HG02571 (cell line): ENCODE results near the gene GLMP.
A peak's percentile ranks its signal among the peaks of the same experiment; 100 is the strongest.
"Not testable (repeated sequence)": the region's sequence is repeated elsewhere in the genome, so short reads cannot be mapped to it uniquely, and the experiment has no call there.

ENCODE experiments used
- ATAC-seq: cut with Tn5 transposase; IDR thresholded peaks from one replicate; pipeline ENCODE4 v1.9.1; 2021; ENCODE audit warnings: mild to moderate bottlenecking, moderate library complexity; ENCODE audit not compliant: unreplicated experiment

GLMP gene, protein sequence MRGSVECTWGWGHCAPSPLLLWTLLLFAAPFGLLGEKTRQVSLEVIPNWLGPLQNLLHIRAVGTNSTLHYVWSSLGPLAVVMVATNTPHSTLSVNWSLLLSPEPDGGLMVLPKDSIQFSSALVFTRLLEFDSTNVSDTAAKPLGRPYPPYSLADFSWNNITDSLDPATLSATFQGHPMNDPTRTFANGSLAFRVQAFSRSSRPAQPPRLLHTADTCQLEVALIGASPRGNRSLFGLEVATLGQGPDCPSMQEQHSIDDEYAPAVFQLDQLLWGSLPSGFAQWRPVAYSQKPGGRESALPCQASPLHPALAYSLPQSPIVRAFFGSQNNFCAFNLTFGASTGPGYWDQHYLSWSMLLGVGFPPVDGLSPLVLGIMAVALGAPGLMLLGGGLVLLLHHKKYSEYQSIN

DNA sequence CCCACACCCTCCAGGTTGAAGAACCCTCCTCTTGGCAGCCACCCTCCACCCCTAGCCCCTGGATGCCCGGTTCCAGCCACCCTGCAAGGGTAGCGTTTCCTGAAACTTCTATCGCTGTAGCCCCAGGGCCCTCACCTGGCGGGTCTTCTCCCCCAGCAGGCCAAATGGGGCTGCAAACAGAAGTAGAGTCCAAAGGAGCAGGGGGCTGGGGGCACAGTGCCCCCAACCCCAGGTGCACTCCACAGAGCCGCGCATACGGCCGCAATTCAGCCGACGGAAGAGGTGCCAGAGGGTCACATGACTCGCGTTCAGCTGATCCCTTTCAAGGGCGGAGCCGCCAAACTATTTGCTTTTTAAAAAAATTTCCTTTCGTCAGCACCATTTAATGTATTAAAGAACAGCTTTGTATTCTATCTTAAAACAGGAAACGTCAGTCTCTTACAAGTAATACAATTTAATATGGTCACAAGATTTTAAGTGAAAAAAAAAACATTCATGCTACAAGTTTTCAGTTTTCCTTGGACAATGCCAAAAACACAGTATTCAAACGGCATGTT, at the start of gene GLMP:
Gene GLMP, minus strand, starts transcription at position 289 of the 557 bp plus-strand sequence. Its CDS starts 34 bp downstream, at position 255.
- no peak for ATAC-seq

DNA sequence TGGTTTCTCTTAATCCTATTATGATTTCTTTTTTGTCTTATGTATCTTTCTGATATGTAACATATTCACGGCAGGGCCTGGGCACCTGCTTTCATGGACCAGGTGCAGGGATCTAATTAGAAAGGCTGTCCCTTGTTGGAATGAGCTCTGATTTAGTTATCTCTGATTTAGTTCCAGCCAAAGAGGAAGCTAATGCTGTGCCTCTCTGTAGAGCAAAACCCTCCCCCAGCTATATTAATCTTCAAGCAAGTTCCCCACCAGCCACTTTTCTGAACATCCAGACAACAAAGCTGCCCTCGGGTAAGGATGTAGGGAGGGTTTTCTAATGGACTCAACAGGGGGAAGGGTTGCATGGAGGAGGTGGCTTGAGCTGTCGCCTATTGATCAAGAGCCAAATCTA, 48.9 kb upstream of the GLMP start:
- ATAC-seq, result no peak

DNA sequence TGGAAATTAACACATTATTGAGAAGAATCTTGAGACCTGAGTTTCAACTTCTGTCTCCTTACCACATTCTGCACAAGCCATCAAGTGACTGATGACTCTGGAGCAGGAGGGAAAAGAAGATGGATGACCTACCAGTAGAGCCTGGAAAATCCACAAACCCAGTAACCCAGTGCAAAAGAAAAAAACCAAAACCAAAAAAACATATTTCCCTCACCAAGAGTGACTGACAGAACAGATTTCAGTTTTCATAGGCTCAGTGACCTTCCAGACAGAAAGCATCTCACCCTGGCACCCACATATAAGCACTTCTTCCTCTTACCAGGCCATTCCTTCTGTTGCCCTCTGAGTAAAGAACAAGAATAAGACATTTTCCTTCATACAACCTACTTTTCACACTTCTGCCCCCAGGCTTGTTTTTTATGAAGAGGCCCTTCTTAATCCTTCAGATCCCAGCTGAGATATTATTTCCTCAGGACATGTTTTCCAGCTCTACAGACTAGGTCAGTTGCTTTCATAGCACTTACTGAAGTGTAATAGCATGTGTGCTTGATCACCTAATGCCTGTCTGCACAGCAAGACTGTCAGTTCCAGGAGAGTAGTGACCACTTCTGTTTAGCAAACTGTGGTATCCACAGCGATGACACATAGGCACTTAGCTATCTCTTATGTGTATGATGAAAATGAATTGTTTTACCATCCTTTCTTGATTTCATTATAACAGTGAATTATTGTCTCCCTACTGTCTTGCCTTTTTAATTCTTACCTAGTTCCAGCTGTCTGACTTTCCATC, 46.9 kb upstream of the GLMP start:
- no peak for ATAC-seq

DNA sequence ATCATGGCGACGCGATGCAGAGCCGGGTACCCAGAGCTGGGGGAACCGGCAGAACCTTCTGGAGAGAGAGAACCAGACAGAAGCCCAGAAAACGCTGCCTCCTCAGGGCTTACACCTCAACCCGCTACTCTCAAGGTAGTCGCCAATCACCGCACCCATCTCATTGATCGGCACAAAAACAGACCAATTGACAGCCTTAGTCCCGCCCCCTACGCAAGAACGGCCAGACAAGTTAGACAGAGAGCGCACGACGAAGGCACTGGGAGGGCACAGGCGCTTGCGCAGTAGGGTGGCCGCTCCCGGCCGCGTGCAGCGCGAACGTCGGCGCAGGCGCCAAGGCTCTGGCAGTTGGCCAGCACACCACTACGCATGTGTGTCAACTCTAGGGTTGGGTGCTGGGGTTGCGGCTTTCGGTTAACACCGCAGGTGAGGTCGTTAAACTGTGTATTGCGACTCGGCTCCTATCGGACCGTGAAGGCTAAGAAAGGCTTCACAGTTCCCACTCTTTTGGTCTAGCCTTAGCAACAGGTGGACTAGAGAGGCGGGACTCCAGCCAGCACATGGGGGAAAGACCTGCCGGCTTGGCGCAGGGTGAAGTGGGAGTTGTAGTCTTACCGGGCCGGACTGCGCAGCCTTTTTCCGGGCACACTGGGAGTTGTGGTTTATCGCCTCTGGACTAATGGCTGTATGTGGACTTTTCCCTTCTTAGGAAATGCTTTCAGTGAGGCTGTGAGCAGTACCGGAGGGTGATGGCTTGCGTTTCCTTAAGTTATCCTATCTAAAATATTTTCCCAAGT, 42.9 kb upstream of the GLMP start, which contains the start of the genes CCT3 and TSACC:
Gene CCT3, minus strand, starts transcription at position 113 of the 797 bp plus-strand sequence. Its CDS starts 108 bp downstream, at position 5.
Gene TSACC, plus strand, starts transcription at position 347 of the 797 bp plus-strand sequence. CDS start 1,232 bp downstream, outside the sequence.
- peak; percentile 93 for ATAC-seq

DNA sequence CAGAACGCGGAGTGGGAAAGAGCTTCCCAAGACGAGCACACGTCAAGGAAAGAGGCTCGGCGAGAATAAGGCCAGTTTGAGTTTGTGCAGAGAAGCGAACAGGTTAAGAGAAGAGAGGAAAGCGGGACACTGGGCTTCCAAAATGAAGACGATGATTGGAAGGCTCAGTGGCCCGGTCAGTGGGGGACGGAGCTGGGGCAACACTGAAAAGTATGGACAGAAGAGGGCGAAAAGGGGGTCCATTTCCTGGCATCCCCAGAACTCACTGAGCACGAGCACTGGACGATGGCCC, 42.4 kb upstream of the GLMP start:
- ATAC-seq, result no peak

DNA sequence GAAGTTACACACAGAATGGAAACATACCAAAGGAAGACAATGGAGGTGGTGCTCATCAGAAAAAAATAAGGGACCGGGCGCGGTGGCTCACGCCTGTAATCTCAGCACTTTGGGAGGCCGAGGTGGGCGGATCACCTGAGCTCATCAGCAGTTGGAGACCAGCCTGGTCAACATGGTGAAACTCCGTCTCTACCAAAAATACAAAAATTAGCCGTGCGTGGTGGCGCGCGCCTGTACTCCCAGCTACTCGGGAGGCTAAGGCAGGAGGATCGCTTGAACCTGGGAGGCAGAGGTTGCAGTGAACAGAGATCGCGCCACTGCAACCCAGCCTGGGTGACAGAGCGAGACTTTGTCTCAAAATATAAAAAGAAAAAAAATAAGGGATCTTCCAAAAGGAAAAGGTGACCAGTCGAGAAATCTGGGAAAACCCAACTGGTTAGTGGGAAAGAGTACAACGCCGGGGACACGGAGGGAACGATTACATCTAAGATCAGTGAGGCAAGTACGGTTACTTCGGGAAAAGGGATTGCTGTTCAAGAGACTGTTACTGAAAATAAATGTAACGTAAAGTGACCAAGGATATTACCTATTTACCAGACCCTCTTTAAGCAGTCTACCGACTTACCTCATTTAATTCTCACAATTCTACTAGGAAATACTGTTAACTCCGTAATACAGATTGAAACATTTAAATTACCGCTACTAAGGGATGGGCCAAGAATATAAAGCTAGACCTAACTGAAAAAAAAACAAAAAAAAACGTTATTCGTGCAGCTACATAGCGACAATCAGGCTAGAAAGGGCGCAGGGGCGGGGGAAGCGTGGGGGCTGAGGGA, 41.8 kb upstream of the GLMP start:
- no peak for ATAC-seq

DNA sequence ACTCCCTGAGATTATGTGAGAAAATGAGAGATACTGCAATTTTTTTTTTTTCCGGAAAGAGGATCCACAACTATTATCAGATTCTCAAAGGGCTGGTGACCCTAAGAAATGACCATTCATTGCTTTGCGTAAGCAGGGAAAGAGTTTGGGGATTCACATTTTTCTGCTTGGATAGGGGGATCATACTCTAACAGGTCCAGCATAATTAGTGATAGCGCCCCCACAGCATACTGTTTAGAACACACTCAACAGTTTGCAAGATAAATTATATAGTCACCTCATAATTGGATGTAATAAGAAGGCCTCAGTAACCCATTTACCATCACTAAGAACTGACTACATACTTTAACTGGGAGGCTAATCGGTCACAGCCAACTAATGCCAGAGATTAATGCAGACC, 40.8 kb upstream of the GLMP start:
- no peak for ATAC-seq

DNA sequence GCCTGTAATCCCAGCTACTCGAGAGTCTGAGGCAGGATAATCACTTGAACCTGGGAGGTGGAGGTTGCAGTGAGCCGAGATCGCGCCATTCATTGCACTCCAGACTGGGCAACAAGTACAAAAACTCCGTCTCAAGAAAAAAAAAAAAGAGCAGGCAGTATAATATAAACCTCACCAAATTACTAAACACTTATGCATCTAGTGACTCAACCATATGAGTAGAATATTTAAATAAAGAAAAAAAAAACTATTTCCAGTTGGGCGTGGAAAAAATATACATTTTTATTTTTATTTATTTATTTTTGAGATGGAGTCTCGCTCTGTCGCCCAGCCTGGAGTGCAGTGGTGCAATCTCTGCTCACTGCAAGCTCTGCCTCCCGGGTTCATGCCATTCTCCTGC, 27.7 kb upstream of the GLMP start:
- ATAC-seq, result not testable (repeated sequence)

DNA sequence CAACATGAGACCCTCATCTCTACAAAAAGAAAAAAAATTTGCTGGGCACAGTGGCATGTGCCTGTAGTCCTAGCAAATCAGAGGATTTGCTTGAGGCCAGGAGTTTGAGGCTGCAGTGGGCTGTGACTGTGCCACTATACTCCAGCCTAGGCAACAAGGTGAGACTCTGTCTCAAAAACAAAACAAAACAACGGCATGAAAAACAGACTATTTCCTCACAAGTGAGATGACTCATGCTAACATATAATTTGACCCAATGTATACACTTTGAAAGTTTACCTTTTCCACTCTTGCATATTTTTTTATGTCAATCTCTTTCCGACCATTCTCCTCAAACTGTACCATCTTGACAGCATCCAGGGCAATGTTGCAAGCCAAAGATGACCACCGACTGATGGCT, 25.1 kb upstream of the GLMP start:
- ATAC-seq, result no peak

DNA sequence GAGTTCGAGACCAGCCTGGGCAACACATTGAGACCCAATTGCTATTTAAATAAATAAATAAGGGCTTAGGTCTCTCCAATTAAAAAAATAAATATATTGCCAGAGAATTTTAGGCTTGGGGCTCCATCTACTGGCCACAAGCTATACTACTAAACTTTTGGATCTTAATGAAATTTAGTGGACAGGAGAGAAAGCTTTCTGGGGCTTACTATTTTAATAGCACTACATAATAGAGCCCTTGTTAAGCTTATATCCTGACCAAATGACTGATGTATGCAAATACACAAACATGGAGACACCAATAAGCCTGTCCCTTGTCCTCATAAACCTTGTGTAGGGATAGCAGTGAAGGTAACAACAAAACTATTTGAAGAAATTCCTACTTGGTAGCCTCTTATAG, 24.2 kb upstream of the GLMP start:
- ATAC-seq, result no peak

DNA sequence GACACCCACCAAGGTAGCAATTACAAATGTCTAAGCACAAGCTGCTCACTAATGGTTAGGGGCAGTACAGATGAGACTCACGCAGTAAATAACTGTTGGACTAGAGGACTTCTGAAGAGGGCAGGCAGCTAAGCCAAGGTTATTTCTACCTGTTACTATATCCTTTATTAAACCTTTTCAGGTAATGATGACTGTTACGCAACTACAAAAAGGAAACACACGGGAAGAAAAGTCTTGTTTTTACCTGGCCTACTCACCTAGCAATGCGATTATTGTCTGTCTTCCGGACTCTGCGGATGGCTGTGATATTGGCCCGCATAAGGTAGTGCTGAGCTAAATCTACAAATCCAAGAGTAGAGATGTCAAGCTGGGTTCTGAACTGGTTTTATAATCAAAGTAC, 21.4 kb upstream of the GLMP start:
- ATAC-seq, result no peak

DNA sequence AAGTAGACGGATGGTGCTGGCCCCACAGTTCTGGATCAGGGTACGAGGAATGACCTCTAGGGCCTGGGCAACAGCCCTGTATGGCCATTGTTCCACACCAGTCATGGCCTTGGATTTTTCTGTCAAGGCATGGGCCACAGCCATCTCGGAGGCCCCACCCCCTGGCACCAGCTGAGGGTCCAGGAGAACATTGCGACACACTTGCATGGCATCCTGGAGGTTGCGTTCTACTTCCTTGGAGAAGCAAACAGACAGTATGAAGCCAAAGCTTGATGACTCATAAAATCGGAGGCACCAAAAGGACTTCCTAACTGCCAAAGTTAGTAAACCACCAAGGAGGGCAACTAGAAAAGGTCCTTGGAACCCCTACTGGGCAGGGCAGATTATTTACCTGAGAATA, 15.5 kb upstream of the GLMP start:
- no peak for ATAC-seq

DNA sequence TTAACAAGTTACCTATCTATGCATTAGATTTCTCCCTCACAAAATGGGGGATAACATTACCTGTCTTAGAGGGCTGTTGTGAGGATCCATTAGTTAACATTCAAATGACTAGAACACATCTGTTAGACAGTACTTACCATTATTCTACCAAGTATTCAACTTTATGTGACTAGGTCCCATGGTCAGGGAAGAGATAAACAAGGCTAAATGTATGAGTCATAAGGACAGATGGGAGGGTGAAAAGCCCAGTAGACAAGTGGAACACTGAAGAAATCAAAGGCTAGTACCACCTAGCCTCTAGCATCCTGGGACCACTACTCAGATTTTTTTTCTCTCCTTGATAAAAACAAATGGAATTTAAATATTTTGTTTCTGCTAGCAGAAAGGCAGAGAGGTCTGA, 12.6 kb upstream of the GLMP start:
- no peak for ATAC-seq

DNA sequence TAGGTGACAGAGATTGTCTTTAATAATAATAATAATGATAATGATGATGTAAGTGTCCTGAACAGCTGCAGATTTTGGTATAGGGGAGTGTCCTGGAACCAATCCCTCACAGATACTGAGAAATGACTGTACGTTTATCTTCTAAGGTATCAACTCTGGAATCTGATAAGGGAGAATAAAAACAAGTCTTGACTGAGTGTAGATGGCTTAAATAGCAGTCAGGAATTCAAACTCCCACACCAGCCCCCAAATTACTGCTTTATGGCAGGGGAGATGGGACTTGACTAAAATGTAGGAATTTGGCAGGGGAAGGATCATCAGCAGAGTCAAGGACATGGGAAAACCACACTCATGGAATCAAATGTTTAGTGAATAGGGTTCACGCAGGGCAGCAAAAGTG, 9.7 kb upstream of the GLMP start:
- ATAC-seq, result no peak

DNA sequence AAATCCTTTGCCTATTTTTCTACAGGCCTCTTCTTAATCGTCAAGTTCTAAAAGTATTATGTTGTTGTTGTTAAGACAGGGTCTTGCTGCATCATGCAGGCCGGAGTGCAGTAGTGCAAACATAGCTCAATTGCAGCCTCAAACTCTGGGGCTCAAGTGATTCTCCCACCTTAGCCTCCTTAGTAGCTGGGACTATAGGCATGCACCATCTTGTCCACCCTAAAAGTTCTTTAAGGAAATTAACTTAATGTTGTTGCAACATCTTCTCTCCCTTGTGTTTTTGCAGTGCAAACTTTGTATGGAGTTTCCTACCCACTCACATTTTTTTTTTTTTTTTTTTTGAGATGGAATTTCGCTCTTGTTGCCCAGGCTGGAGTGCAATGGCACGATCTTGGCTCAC, 7.8 kb upstream of the GLMP start:
- no peak for ATAC-seq

DNA sequence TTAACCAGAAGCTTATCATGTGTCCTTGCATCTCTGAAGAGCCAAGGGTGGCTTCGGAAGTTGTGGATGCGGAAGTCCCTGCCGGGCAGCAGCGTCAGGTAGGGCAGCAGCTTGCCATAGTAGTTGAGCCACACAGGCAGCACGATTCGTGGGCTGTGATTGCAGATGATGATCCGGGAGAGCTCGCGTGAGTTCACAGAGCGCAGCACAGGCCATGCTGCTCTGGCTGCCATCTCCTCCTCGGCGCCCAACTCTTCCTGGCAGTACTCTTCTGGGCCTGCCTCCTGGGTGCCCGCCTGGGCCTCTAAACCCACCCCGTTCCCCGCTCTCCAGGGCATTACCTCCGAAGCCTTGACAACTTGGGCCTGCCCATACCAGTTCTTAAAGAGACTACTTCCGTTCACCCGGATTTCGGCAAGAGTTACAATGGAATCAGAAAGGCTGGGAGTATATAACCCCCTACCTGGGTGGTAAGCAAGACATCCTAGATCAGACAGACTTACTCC, 3.4 kb upstream of the GLMP start, which contains the start of gene VHLL:
Gene VHLL, minus strand, starts transcription at position 456 of the 506 bp plus-strand sequence. Its CDS starts 118 bp downstream, at position 338.
- ATAC-seq, result no peak

DNA sequence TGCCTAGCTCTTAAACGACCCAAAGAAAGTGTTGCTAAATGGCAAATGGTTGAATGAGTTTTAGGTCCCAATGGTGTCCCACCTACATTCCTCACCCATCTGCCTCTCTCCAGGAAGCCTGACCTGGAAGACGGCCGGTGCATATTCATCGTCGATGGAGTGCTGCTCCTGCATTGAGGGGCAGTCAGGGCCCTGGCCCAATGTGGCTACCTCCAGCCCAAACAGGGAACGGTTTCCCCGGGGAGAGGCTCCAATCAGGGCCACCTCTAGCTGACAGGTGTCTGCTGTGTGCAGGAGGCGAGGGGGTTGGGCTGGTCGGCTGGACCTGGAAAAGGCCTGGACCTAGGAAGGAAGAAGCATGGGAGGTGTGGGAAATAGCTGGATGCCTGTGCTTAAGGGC, 1.6 kb downstream of the GLMP start:
- no peak for ATAC-seq

DNA sequence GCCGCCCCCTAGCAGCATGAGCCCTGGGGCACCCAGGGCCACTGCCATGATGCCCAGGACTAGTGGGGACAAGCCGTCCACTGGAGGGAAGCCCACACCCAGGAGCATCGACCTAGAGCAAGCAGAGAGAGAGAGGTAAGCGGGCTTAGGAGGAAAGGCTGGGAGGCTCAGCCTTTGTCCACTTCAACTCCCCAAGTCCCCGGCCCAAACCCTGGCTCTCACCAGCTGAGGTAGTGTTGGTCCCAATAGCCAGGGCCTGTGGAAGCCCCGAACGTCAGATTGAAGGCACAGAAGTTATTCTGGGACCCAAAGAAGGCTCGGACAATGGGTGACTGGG, 2.4 kb downstream of the GLMP start:
- no peak for ATAC-seq

DNA sequence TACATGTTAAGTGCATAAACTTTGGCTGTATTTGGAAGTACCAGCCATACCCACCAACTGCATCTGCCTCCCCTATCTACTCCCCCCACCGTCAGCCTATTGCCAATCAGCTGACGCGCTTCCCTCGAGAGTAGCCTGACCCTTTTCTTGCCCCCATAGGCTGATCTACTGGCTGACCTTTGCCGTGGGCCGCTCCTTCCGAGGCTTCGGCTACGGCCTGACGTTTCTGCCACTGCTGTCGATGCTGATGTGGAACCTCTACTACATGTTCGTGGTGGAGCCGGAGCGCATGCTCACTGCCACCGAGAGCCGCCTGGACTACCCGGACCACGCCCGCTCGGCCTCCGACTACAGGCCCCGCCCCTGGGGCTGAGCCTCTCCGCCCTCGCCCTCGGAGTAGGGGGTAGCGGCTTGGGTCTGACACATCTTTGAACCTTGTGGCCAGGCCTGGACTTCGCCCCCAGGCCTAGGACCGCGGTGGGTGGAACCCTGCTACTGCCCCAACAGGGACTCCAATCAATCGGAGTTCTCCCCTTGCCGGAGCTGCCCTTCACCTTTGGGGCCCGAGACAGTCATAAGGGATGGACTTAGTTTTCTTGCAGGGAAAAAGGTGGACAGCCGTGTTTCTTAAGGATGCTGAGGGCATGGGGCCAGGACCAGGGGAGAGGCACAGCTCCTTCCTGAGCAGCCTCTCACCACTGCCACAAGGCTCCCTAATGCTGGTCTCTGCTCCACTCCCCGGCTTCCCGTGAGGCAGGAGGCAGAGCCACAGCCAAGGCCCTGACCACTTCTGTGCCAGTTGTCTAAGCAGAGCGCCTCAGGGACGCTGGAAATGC, 4.0 kb downstream of the GLMP start:
- peak; percentile 66 for ATAC-seq
